Hematopoietic multipotent progenitor cell treated with erythropoietin and hydrocortisone succinate and interleukin-3 and kit ligand, for 17 days (in vitro differentiated cells): ENCODE measurements around the gene EFR3B.
"Not testable (repeated sequence)": the region's sequence is repeated elsewhere in the genome, so short reads cannot be mapped to it uniquely, and the experiment has no call there.

ENCODE experiments used
- DNase-seq: peaks from one replicate; pipeline ENCODE4 v3.0.0-alpha.2; 2015; ENCODE audit warnings: low spot score

EFR3B gene

DNA sequence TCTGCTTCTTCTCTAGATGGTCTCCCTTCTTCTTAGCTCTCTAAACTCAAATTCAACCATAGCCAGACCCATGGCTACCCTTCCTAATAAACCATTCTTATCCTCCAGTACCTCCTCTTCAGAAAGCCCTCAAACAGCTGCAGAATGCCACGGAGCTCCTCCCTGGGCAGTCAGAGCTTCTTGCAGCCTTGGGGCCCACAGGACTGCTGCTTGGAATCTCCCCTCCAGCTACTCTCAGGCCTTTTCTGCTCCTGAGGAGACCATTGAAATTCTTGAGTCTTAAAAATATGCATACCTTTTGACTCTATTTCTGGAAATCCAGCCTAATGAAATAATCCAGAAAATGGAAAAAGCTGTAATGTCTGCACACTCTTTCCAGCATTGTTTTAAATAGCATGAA, 30.7 kb downstream of the EFR3B start:
- no peak for DNase-seq

DNA sequence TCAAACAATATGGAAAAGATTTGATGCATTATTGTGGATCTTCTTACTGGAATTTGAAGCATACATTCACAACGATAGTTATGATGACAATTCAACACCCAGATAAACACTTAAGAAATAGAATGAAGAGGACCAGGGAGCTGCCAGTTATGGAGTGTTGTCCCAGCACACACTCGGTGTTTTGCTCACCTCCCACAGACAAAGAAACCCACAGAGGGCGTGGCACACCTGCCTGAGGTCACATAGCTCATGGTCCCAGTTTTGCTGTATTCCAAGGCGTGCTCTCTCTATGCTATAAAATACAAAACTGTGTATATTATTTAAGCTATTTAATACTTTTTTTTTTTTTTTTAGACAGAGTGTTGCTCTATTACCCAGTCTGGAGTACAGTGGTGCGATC, 31.1 kb downstream of the EFR3B start:
- no peak for DNase-seq

DNA sequence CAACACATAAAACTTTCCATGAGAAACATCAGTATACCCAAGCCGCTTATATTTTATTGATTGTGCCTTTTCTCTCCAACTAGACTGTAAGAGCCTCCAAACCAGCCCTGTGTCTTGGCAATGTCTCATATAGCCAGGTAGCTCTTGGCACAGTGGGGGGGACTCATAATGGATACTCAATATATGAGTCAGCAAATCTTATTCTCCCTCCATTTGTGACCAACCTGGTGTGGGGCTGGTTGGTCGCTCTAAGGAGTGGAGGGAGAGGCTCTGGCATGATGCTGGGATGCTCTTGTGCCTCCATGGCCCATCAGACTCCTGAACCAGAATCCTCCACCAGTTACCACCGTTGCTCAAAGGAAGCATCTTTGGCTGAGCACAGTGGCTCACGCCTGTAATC, 32.0 kb downstream of the EFR3B start:
- no peak for DNase-seq

DNA sequence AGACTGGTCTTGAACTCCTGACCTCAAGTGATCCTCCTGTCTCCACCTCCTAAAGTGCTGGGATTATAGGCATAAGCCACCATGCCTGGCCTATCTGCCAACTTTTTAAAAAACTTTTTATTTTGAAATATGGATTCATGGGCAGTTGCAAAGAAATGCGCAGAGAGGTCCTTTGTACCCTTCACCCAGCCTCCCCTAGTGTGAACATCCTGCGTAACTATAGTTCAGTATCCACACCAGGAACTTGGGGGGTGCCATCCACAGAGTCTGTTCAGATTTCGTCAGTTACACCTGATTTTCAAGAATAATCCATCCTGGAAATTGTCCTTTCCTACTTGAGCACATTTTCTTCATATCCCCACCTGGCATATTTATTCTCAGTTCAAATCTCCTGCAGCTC, 33.0 kb downstream of the EFR3B start:
- DNase-seq = no peak

DNA sequence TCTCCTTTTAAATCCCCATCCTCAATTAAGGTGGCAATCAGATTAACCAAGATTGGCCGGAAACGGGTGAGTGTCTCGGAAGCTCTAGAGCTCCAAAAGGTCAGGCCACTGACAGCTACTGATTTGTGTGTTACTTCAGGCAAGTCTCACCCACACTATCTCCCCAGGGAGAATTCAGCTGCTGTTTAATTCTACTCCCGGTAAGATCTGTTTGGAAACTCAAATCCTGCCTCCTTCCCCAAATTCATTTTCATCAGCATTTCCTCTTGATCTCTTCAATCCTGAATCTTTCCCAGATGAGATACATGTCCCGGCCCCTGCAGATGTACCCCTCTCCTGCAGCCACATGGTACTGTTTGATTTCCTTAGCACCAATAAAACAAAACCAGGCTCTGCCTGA, 34.9 kb downstream of the EFR3B start:
- DNase-seq = no peak

DNA sequence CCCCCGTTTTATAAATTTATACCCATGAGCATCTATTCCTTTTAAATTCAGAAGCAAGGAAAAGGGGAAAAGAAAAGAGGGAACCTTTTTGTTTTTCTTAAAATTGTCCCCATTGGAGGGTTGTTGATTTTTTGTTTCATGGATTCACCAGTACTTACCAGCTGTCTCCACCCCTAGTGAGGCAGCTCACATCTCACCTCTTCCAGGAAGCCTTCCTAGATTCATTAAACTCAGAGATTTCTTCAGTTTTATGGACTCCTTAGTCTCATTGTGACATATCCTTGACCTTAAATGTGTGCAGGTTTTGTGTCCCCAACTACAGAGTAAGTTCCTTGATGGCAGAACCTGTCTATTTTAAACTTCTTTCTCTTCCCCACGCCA, 35.9 kb downstream of the EFR3B start:
- no peak for DNase-seq

DNA sequence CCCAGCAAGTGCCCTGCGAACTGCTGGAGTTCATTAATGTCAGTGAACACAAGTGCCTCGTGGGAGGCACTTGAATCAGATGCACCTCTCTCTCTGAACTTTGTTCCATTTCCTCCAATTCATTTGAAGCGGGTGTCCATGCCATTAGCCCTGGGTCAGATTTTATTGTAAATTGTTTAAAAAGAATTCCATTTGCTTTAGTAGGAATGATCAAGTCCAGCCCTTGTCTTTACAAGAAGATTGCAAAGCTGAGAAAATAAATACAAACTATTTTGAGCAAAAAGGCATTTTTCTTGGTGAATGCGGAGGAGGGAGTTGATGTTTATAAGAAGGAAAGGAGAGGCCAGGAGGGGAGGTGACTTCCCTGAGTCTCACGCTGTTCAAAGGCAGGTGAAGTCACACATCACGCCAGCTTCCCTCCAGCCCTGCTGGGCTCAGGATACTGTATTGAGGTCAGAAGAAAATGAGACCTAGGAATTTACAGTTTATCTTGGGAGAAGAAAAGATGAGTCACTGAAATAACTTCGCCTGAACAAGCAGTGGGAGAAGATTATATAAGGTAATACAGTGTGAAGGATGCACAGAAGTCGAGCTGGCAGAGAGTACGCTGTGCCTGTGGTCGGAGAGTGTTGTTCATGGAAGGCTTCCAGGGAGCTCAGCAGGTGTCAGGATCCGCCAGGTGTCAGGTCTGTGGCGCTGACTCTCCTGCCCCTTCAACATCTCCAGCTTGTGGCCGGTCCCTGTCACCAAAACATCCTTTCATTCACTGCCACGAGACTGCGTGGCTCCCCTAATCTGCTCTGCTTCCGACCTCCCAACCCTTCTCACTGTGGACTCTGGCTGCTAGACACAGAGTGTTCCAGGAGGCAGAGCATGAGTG, 36.5 kb downstream of the EFR3B start:
- DNase-seq = no peak

DNA sequence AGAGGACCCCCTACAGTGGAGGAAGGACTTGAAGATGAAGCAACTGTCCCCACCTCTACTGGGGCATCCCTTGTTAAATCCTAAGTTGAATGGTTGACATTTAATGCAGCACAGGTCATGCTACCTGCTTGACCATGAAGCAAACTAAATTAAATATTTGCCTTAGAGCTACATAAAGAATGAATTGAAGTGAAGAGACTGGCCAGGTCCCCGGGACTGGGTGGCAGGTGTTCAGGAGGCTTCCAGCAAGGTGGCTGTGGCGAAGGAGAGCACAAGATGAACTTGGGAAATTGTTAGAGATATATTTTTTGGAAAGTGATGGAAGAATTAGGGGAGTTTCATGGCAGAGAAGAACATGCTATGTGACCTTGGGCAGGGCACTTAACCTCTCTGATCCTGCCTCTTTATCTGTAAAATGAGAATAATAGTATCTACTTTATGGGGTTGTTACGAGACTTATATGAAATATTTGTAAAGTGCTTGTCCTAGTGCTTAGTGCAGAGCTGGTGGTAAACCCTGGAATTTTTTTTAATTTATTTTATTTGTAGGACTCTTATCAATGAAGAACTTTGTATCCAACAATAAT, 37.3 kb downstream of the EFR3B start:
- DNase-seq = no peak

DNA sequence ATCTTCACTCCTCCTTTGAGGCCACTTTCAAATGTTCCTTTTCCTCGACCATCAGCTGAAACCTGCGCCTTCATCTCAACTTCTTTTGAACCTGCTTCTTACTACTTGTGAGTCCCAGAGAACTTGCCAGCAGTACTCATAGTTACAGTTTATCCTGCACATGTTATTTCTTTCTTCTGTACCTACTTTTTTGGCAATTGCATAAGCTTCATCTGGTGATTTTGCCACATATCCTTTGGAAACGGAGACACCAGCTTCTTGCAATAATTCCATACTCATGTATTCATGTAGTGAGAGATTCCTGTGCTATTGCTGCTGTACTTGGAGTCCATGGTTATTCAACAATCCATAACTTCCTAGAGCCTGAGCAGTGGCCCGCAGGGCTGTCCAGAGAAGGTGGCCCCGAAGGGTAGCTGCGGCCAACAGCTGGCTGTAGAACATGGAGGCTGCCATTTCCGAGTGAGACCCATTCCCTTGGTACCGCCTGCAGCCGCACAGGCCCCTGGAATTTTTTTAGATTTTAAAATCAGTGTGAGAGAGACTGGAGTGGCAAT, 39.4 kb downstream of the EFR3B start:
- no peak for DNase-seq

DNA sequence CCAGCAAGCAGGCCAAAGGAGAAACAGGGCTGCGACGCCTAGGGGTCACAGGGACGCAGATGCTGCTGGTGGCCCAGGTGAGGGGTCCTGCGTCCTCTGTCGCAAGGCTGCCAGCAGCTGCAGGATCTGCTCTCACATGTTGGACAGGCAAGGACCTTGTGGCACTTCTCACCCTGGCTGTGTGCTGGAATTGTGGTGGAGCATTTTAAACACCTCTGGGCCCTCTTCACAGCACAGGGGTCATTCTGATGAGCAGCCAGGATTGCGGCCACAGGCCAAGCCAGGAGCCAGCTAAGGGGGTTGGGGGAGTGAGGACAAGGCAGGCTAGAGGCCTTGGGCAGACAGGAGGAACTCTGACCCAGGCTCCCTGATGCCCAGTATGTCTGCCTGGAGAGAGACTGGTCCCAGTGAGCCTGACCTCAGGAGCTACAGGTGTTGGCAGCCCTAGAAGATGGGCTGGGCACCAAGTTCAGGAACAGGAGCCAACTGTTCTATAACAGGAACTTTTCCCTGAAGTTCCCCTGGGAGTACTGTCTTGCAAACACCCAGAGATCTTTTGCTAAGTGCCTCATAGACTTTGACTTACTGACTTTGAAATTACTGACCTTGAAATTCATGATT, 40.2 kb downstream of the EFR3B start:
- no peak for DNase-seq

DNA sequence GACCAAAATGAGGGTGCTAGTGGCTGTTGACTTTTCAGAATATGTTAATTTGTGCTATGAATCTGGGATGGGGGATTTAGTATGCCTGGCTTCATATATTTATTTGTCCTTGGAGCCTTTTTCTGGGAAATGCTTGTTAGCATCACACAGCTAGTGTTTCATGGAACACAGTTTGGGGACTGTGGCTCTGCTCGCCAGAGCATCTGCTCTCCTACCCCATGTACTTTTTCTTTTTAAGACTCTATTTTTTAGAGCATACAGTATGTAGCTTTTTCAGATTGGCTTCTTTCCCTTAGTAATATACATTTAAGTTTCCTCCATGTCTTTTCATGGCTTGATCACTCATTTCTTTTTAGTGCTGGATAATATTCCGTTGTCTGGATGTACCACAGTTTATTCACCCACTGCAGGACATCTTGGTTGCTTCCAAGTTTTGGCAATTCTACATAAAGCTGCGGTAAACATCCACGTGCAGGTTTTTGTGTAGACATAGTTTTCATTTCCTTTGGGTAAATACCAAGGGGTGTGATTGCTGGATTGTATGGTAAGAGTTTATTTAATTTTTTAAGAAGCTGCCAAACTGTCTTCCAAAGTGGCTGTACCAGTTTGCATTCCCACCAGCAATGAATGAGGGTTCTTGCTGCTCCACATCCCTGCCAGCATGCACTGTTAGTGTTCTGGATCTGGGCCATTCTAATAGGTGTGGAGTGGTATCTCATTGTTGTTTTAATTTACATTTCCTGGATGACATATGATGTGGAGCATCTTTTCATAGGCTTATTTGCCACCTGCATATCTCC, 44.1 kb downstream of the EFR3B start:
- no peak for DNase-seq

DNA sequence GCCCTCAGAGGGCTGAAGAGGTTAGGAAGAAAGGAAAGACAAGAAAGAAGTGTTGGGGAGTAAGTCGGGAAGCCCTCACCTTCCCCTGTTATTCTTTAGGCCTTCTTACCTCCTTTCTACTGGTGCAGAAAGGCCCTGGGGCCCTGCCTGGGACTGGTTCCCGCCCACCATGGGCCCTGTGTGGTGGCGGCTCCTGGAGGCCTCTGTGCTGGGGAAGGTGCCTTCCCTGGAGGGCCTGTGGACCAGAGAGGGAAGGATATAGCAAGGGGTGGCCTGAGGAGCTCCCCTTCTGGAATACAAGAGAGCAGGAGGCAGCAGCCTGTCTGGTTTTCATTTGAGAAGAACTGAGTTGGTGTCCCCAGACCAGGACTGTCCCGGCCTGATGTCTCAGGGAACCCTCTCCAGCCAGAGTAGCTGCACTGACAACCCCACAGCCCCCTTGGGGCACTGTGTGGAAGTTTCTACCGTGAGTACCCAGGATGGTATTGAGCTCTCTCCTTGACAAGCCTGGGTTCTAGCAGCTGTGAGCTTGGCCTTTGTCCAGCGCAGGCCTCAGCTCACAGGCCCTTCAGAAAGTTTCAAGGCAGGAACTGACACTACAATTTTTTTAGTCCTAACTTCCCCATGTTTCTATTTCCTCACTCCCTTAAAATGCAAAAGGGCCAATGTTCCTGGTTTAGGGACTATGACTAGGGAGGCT, 47.1 kb downstream of the EFR3B start:
- DNase-seq = no peak

DNA sequence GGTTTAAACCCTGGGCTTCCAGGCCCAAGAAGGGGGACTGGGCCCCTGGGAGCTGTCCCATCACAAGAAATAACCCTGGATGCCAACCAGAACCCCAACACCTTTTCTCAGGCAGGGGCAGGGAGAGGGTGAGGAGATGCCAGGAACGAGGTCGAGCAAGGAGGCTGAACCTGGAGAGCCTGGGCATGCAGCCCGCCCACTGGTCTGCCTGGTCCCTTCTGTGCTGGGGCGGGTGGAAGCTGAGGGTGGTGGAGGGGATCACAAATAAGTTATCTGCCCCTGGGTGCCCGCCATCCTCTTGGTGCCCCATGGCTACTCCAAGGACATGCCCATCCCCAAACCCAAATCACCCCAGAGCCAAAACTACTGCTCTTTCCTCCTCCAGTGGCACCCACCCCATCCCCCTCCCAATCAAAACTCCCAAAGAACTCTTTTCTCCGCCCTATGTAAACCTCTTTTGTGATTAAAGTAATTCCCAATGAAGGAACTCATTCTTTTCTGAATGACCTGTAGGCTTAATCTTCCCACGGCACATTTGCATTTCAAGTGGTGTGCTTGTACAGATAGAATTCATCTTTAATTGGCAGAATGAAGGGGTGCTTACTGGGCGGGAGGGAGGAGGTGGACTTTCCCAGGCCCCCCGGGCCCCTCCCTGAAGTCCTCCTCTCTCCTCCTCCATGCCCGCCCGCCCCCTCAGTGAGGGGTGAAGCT, 47.9 kb downstream of the EFR3B start:
- DNase-seq = no peak

DNA sequence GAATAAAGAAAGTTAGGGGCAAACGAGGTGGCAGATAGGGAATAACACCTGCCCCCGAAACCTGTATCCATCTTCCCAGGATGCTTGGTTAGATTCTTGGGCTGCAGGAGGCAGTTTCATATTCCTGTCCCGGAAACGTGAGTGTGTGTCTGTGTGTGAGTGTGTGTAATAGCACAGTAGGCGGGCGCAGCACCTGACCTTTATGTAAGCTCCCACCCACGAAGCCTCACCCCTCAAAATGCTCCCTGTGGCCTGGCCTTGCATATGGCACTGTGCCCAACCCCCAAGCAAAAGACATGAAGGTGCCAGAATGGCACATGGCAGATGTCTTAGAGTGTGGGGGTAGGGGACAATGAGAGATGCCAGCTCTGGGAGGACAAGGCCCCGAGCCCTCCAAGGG, 48.9 kb downstream of the EFR3B start:
- no peak for DNase-seq

DNA sequence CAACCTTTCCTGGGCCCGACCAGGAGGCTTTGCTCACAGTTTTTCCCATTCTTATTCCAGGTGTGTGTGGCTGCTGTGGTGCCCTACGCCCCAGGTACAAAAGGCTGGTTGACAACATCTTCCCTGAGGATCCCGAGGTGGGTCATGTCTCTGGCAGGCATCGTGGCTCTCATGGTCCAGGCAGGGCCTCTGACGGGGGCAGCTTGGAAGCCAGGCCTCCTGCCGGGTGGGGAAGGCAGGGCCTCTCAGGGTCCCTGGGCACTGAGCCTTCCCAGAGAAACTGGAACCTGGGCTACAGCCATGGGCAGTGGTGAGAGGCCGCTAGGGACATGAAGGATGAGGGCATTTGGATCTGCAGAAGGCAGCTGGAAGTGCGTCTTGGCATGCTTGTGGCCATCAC, 49.4 kb downstream of the EFR3B start:
- no peak for DNase-seq

DNA sequence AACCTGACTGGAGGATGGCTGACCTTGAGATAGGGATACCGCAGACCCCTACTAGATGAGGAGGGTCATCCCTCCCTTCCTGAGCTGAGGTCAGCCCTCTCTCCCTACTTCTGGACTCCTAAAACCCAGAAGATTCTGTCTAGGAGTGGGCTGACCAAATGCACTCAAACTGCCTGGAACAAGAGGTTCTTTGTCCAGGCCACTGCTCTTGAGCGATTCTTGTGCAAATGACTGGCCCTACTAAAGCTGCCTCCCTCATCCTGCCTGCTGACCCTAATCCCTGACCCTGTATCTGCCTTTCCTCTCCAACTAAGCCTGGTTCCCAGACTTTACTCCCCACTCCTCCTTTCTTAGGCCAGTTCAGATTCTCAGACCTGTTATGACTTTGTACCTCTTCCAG, 56.2 kb downstream of the EFR3B start:
- DNase-seq = no peak

DNA sequence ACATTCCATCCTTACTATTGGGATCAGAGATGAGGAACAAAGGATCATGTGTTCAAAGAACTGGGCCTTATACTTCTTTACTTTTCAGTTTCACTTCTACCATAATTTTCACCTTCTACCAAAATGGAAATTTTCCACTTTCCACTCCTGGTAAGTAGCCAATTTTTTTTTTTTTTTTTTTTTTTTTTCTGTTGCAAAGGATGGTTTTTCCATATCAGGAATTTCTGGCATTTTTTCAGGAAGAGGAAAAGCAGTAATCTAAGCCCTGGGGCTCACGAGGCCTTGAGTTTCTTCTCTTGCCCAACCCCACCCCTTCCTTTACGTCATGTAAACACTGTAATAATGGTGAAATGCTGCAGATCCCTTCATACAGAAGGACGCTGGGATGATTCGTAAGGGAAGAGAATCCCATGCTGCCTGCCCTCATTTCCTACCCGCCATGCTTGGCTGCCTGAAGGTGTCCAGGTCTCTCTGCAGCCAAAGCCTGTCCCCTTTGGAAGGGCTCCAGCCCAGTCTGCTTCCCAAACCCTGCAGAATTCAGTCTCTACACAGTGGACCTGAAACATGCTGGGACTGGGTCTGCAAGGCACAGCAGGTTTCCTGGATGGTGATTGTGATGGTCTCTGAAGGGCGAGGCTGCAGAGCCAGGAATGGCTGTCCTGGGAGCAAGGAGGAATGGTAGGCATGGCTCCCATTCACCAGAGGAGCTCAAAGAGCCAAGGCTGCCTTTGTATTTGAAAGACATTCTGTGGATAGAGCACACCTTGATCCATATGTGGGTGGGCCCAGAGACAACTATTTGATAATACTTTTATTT, 57.0 kb downstream of the EFR3B start:
- no peak for DNase-seq

DNA sequence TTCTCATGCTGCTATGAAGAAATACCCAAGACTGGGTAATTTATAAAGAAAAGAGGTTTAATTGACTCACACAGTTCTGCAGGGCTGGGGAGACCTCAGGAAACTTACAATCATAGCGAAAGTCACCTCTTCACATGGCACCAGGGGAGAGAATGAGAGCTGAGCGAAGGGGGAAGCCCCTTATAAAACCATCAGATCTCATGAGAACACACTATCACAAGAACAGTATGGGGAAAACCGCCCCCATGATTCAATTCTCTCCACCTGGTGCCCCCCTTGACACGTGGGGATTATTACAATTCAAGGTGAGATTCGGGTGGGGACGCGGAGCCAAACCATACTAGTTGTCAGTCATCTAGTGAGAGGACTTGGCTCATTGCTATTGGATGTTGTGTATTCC, 60.5 kb downstream of the EFR3B start:
- DNase-seq = not testable (repeated sequence)

DNA sequence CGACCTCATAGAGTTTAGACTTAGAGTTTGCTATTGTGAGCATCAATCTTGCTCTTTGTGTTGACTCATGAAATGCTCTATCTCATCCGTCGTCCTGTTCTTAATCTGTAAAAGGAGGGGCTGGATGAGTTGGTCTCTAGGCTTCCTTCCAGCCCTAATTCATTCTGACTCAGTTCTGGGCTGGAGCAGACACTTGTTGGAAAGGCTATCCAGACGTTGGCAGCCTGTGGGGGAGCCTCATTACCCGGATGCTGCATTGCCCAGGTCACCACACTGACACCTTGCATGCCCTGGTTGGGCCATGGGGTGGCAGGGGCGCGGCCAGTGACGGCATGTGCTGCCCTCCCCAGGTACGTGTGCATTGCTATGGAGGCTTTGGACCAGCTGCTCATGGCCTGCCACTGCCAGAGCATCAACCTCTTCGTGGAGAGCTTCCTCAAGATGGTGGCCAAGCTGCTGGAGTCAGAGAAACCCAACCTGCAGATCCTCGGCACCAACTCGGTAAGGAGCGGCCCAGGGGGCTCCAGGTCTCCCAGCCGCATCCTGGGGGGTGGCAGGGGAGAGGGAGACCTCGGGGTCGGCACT, 61.5 kb downstream of the EFR3B start:
- no peak for DNase-seq

DNA sequence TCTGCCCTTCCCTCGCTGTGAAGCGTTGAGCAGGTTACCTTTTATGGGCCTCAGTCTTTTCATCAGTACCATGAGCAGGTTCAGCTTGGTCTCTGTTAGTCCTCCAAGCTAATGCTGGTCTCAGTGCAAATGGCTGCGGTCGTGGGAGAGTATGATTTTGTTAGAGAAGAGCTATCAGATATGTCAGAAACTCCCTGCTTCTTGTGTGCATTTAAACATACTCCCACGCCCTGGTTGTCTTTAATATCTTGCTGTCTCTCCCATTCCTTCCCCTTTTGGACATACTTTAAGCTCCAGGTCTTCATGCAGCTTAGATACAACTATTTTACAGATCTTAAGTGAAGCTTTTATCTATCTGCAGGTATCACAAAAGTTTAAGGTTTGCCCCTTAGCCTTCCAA, 62.9 kb downstream of the EFR3B start:
- no peak for DNase-seq
